NCI-H2196 (cell line): ENCODE data around the gene CLMN.
A peak's percentile ranks its signal among the peaks of the same experiment; 100 is the strongest.
"Not testable (repeated sequence)": the region's sequence is repeated elsewhere in the genome, so short reads cannot be mapped to it uniquely, and the experiment has no call there.

Experiments used
- DNase-seq: peaks from one replicate; lab custom pipeline; 2025; ENCODE audit not compliant: unreplicated experiment; lab: John Stamatoyannopoulos, UW

The CLMN gene

GRCh38 chr14:95222870-95223398 lies 96.8 kb downstream of the CLMN start:
- no peak for DNase-seq

- DNase-seq, result no peak
These were observed 97.5 kb downstream of the CLMN start for GRCh38 chr14:95222151-95222631.

- DNase-seq, result no peak
These were observed 98.2 kb downstream of the CLMN start for GRCh38 chr14:95221531-95221930.

GRCh38 chr14:95220663-95221231 lies 99.0 kb downstream of the CLMN start:
- DNase-seq, result no peak

- DNase-seq, result no peak
These were observed 101.1 kb downstream of the CLMN start for GRCh38 chr14:95218472-95219193.

GRCh38 chr14:95218006-95218405 lies 101.7 kb downstream of the CLMN start:
- DNase-seq, result no peak

GRCh38 chr14:95217391-95217900 lies 102.3 kb downstream of the CLMN start:
- DNase-seq, result no peak

- DNase-seq, result no peak
These were observed 103.7 kb downstream of the CLMN start for GRCh38 chr14:95216008-95216407.

- DNase-seq, result no peak
These were observed 104.5 kb downstream of the CLMN start for GRCh38 chr14:95215094-95215725.

- DNase-seq, result no peak
These were observed 105.9 kb downstream of the CLMN start for GRCh38 chr14:95213774-95214173.

- no peak for DNase-seq
These were observed 107.8 kb downstream of the CLMN start for GRCh38 chr14:95211721-95212504.

GRCh38 chr14:95210699-95211098 lies 109.0 kb downstream of the CLMN start:
- DNase-seq, result no peak

GRCh38 chr14:95208598-95208997 lies 111.1 kb downstream of the CLMN start:
- DNase-seq, result no peak

- no peak for DNase-seq
These were observed 112.1 kb downstream of the CLMN start for GRCh38 chr14:95207475-95208233.

GRCh38 chr14:95206534-95206933 lies 113.2 kb downstream of the CLMN start:
- no peak for DNase-seq

- DNase-seq, result no peak
These were observed 115.0 kb downstream of the CLMN start for GRCh38 chr14:95204705-95205104.

GRCh38 chr14:95201745-95202144 lies 118.0 kb downstream of the CLMN start:
- not testable (repeated sequence) for DNase-seq

GRCh38 chr14:95200404-95200803 lies 119.3 kb downstream of the CLMN start:
- DNase-seq, result peak; percentile 2

- no peak for DNase-seq
These were observed 120.3 kb downstream of the CLMN start for GRCh38 chr14:95199298-95199983.

GRCh38 chr14:95198320-95198719 lies 121.4 kb downstream of the CLMN start:
- no peak for DNase-seq
